ENCODE results near the gene PEG3.
"Not testable (repeated sequence)": the region's sequence is repeated elsewhere in the genome, so short reads cannot be mapped to it uniquely, and the experiment has no call there.

Gene PEG3

GRCh38 chr19:56840451-56841192, at the start of gene PEG3, which contains the start of gene ZIM2:
PEG3 (minus strand) TSS chr19:56840726; CDS start chr19:56824655, 16,071 bp downstream.
ZIM2 (minus strand) TSS chr19:56840726; CDS start chr19:56824277, 16,449 bp downstream.
- DNase-seq (ENCODE audit: low spot score), result peak; percentile 92

DNA sequence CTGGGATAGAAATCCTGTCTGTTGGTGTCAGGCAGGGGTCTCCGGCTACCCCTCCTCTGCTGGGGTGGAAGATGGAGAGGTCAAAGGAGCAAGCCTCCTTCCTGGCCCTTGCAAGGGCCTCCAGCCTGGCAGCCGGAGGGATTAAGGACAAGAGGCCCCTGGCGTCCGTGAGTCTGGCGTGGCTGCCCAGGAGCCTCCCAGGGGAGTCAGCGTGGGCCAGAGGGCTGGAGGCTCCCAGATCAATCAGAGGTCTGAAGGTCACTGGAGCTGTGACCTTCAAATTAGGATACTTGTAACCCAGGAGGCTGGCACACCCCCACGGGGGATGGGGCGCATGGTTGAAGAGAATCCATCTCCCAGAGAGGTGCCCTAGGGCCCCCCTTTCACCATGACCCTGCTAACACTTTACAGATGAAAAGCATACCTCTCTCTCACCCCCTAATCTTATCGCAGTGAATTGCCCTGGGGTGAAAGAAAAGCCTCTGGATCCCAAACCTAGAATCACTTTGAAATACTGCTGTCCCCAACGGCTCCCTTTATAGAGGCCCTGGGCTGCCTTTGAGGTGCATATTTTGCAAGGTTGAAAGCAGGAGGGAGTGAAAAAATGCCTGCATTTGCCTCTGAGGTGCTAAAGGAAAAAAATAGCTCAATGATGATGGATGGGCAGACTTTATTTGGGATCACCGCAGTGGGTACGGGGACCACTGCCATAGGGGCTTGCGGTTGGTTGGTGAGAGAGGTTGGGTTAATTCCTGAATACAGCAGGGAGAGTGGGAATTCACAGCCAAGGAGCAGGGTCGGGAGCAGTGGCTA, 44.9 kb upstream of the PEG3 start:
- DNase-seq (ENCODE audit: low spot score), result no peak

DNA sequence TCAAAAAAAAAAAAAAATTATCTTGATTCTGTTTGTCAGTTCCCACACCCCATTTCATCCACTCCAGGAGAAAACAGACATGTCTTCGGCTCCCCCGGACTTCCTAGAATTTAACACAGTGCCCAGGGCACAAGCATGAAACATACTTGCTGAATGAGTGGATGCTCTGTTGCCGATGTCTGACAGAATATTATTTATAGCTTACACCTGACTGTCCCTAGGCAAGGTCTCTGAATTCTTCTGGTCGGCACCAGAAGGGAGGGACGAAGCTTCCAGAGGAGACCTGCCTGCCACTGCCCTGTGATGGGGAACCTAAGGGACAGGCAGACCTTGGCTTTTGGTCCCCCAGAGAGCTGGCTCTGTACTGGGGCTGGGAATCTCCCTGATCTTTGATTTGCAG, 43.9 kb upstream of the PEG3 start:
- no peak for DNase-seq (ENCODE audit: low spot score)

GRCh38 chr19:56880592-56881190, 40.2 kb upstream of the PEG3 start:
- no peak for DNase-seq (ENCODE audit: low spot score)

- DNase-seq (ENCODE audit: low spot score), result no peak
Measured at GRCh38 chr19:56877069-56877715, 36.7 kb upstream of the PEG3 start.

DNA sequence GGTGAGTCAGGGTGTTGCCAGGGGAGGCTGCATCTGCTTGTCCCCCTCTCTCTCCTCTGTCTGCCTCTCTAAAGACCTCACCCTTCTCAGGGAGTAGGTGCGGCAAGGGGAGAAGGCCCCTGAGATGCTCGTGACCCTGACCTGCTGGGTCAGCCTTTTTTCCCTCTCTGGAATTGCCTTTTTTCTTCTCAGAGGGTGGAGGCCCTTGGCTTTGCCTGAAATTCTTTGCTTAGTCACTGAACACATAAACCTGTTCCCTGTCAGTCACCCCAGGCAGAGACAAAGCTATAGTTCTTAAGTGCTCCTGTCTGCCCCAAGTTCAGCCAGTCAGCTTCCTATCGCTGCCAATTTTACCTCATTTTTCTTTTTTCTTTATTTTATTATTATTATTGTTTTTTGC, 35.2 kb upstream of the PEG3 start:
- no peak for DNase-seq (ENCODE audit: low spot score)

- no peak for DNase-seq (ENCODE audit: low spot score)
Measured at GRCh38 chr19:56874530-56874929, 34.0 kb upstream of the PEG3 start.

GRCh38 chr19:56873493-56873892, 33.0 kb upstream of the PEG3 start:
- DNase-seq (ENCODE audit: low spot score), result no peak

GRCh38 chr19:56869886-56870285, 29.4 kb upstream of the PEG3 start:
- no peak for DNase-seq (ENCODE audit: low spot score)

GRCh38 chr19:56868446-56868845, 27.9 kb upstream of the PEG3 start:
- no peak for DNase-seq (ENCODE audit: low spot score)

DNA sequence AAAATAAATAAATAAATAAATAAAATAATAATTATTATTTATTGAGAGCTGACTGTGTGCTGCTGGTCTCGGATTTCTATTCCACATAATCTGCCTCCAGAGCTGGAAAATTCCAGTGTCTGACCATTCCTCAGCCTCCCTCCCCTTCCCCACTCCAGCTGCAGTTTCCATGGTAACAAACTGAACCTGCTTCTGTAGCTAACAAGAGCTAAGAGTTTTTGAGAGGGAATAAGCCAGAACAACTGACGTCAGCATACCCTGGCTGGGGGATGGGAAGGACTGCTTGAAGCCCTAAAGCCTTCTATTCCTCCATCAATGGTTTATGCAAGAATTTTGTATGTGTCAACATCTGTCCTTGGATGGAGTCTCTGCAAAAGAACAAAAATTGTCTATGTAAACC, 26.0 kb upstream of the PEG3 start:
- peak; percentile 5 for DNase-seq (ENCODE audit: low spot score)

GRCh38 chr19:56864443-56865125, 24.1 kb upstream of the PEG3 start:
- DNase-seq (ENCODE audit: low spot score), result no peak

DNA sequence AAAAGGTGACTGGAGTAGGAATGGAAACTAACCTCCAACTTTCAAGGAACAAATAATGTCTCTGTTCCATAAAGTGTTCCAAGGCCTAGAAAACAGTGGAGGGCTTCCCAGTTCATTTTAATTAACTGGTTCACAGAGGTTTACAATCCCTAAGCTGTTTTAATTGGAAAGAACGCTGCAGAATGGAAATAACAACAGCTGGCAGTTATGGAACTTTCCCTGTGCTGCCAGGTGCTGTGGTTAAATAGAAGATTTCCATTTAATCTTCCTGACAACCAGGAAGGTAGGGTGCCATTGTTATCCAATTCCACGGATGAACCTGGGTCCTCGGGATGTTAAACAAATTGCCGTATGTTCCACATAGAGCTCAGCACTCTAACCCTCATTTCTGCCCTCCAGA, 22.2 kb upstream of the PEG3 start:
- DNase-seq (ENCODE audit: low spot score), result no peak

DNA sequence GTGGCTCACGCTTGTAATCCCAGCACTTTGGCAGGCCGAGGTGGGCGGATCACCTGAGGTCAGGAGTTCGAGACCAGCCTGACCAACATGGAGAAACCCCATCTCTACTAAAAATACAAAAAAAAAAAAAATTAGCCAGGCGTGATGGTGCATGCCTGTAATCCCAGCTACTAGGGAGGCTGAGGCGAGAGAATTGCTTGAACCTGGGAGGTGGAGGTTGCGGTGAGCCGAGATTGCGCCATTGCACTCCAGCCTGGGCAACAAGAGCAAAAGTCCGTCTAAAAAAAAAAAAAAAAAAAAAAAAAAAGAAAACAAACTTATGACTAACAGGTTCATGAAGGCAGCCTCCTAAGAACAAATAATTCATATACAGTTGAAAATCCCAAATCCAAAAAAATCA, 19.9 kb upstream of the PEG3 start:
- DNase-seq (ENCODE audit: low spot score), result not testable (repeated sequence)

GRCh38 chr19:56858026-56858425, 17.5 kb upstream of the PEG3 start:
- DNase-seq (ENCODE audit: low spot score), result no peak

DNA sequence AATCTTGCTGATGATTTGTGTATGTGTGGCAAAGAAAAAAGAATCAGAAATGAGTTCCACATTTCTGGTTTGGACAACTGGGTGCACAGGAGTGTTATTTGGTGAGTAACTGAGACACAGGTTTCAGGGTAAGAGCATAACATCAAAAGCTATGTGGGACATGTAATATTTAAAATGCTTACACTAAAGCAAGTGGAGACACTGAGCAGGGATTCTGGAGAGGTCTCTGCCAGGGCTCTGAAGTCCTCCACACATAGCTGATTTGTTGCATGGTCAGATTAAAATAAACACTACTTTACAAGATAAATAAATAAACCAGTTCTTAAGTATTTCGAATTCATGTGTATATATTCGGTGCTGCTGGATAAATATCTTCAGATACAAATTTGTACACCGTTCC, 16.3 kb upstream of the PEG3 start:
- no peak for DNase-seq (ENCODE audit: low spot score)

GRCh38 chr19:56852361-56852760, 11.8 kb upstream of the PEG3 start:
- not testable (repeated sequence) for DNase-seq (ENCODE audit: low spot score)

GRCh38 chr19:56848166-56848565, 7.6 kb upstream of the PEG3 start:
- DNase-seq (ENCODE audit: low spot score), result no peak

DNA sequence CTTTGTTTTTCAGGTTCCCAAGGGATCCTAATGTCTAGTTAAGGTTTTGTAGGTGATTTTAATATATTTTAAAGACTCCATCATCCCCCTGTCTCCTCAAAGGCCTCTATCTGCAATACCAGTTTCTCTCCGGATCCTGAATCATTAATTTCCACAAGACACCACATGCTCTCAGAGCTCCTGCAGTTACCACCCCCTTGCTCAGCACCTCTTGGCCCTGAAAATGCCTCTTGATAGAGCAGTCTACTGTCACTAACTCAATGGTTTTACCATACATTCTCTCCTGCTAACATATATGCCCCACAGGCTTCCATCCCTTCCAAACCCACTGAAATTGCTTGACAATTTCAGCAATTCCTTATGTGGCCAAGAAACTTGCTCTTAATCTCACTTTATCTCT, 1.9 kb upstream of the PEG3 start:
- DNase-seq (ENCODE audit: low spot score), result no peak

DNA sequence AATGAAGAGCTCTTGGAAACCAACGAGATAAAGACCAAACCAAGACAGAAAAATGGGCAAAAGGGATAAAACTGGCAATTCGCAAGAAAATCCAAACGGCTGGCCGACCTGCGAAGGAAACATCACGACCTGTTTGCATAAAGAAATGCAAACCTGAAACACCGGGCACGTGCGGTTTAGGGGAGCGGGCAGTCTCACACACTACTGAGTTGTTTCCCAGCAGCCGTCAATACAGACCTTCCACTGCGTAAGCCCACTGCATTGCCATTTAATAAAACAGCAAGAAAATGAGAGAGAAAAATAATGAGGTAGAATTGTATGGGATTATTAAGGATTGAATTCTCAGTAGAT, 642 bp upstream of the PEG3 start:
- no peak for DNase-seq (ENCODE audit: low spot score)

- peak; percentile 98 for DNase-seq (ENCODE audit: low spot score)
Measured at GRCh38 chr19:56839652-56840450, 675 bp downstream of the PEG3 start.

Data from Ammon's horn (tissue), 1 donor.